BE2C (cell line): ENCODE data around the gene PPP1R7.

ENCODE experiments used
- DNase-seq: peaks from one replicate; pipeline ENCODE4 v3.0.0-alpha.2; 2020
- H3K27me3 ChIP-seq: fragments of 250-450 bp; sonication (Bioruptor Pico); 2 replicates; pipeline ENCODE4 v1.5.1; 2020; ENCODE audit warnings: mild to moderate bottlenecking
- H3K36me3 ChIP-seq: fragments of 250-450 bp; sonication (Bioruptor Pico); 2 replicates; pipeline ENCODE4 v1.5.1; 2020; ENCODE audit warnings: mild to moderate bottlenecking
- H3K4me1 ChIP-seq: fragments of 250-450 bp; sonication (Bioruptor Pico); 2 replicates; pipeline ENCODE4 v1.5.1; 2020
- H3K4me3 ChIP-seq: 2 replicates; pipeline ENCODE4 v1.5.1; 2011; ENCODE audit warnings: low read depth, low read length
- H3K9me3 ChIP-seq: fragments of 250-450 bp; sonication (Bioruptor Pico); 2 replicates; pipeline ENCODE4 v1.5.1; 2020
- CTCF ChIP-seq: IDR thresholded peaks from 2 replicates; pipeline ENCODE4 v1.5.1; 2012; ENCODE audit warnings: mild to moderate bottlenecking, low read depth, low read length

Gene PPP1R7

GRCh38 chr2:241118737-241119505 lies 31.3 kb upstream of the PPP1R7 start:
- no peak overlapping the region for H3K4me3 ChIP-seq
- H3K4me1 ChIP-seq: no peaks in the 10 kb centered on the region
- no peak for DNase-seq
- no peaks in the 10 kb centered on the region for H3K27me3 ChIP-seq
- TF ChIP-seq CTCF: no peak
- H3K36me3 ChIP-seq: peaks cover 24% of the 10 kb centered on the region
- no peaks in the 10 kb centered on the region for H3K9me3 ChIP-seq

GRCh38 chr2:241120440-241120839 lies 29.8 kb upstream of the PPP1R7 start:
- peaks cover 19% of the 10 kb centered on the region for H3K36me3 ChIP-seq
- no peak for TF ChIP-seq CTCF
- DNase-seq: no peak

GRCh38 chr2:241121008-241121407 lies 29.3 kb upstream of the PPP1R7 start:
- Histone ChIP-seq H3K9me3 (no peaks in the 10 kb centered on the region), H3K36me3 (peaks cover 19% of the 10 kb centered on the region), H3K4me1 (no peaks in the 10 kb centered on the region), H3K27me3 (no peaks in the 10 kb centered on the region), H3K4me3 (no peak overlapping the region)
- no peak for TF ChIP-seq CTCF
- no peak for DNase-seq

More at GRCh38 chr2:241120440-241120839, 29.8 kb upstream of the PPP1R7 start:
- Histone ChIP-seq H3K27me3 (no peaks in the 10 kb centered on the region), H3K4me1 (no peaks in the 10 kb centered on the region), H3K4me3 (no peak overlapping the region), H3K9me3 (no peaks in the 10 kb centered on the region)

GRCh38 chr2:241122376-241123002 lies 27.8 kb upstream of the PPP1R7 start:
- no peak overlapping the region for H3K4me3 ChIP-seq
- no peaks in the 10 kb centered on the region for H3K9me3 ChIP-seq
- peaks cover 25% of the 10 kb centered on the region for H3K36me3 ChIP-seq
- no peaks in the 10 kb centered on the region for H3K27me3 ChIP-seq
- DNase-seq: no peak
- no peaks in the 10 kb centered on the region for H3K4me1 ChIP-seq
- no peak for TF ChIP-seq CTCF

- Histone ChIP-seq H3K9me3 (no peaks in the 10 kb centered on the region), H3K27me3 (no peaks in the 10 kb centered on the region), H3K36me3 (peaks cover 25% of the 10 kb centered on the region), H3K4me1 (no peaks in the 10 kb centered on the region), H3K4me3 (no peak overlapping the region)
- no peak for TF ChIP-seq CTCF
- DNase-seq: no peak
These were observed 26.3 kb upstream of the PPP1R7 start for GRCh38 chr2:241123816-241124536.
